Loucy (cell line): ENCODE measurements around the gene RIMBP2.

Source experiments
- H2AFZ ChIP-seq: fragments of 200-600 bp; sonication (generic); 2 replicates; pipeline ENCODE4 v1.6.0; 2016; ENCODE audit warnings: antibody characterized with exemption, mild to moderate bottlenecking, low read length, moderate library complexity
- H3F3A ChIP-seq: fragments of 200-600 bp; 2 replicates; pipeline ENCODE4 v1.6.0; 2016; ENCODE audit warnings: antibody characterized with exemption, low read depth, mild to moderate bottlenecking
- H3K27me3 ChIP-seq: fragments of 200-600 bp; sonication (generic); 2 replicates; pipeline ENCODE4 v1.6.1; 2014; ENCODE audit warnings: low read length, mild to moderate bottlenecking; ENCODE audit not compliant: insufficient read depth, poor library complexity, severe bottlenecking
- H3K36me3 ChIP-seq: fragments of 200-600 bp; sonication (generic); 2 replicates; pipeline ENCODE4 v1.6.1; 2016; ENCODE audit warnings: low read length; ENCODE audit not compliant: insufficient read depth
- H3K4me1 ChIP-seq: fragments of 200-600 bp; sonication (generic); 2 replicates; pipeline ENCODE4 v1.5.1; 2014; ENCODE audit warnings: low read length, mild to moderate bottlenecking; ENCODE audit not compliant: insufficient read depth, poor library complexity, severe bottlenecking
- H3K4me2 ChIP-seq: fragments of 200-600 bp; sonication (generic); 2 replicates; pipeline ENCODE4 v1.6.0; 2014; ENCODE audit warnings: antibody characterized with exemption, low read length, low read depth, mild to moderate bottlenecking; ENCODE audit not compliant: poor library complexity, severe bottlenecking
- H3K4me3 ChIP-seq: fragments of 200-600 bp; sonication (generic); 2 replicates; pipeline ENCODE4 v1.5.1; 2014; ENCODE audit warnings: low read length, mild to moderate bottlenecking, mixed read lengths; ENCODE audit not compliant: poor library complexity, severe bottlenecking
- H3K79me2 ChIP-seq: fragments of 200-600 bp; sonication (generic); 2 replicates; pipeline ENCODE4 v1.6.1; 2014; ENCODE audit warnings: low read length; ENCODE audit not compliant: insufficient read depth
- H3K9ac ChIP-seq: fragments of 200-600 bp; sonication (generic); 2 replicates; pipeline ENCODE4 v1.6.0; 2014; ENCODE audit warnings: mild to moderate bottlenecking, low read depth, low read length, moderate library complexity; ENCODE audit not compliant: poor library complexity, severe bottlenecking
- H3K9me2 ChIP-seq: fragments of 200-600 bp; sonication (generic); replicated peaks from 2 replicates; pipeline ENCODE4 v1.6.1; 2016; ENCODE audit warnings: low read depth, low read length, mixed read lengths
- H3K9me3 ChIP-seq: fragments of 200-600 bp; sonication (generic); 2 replicates; pipeline ENCODE4 v1.6.1; 2014; ENCODE audit warnings: mild to moderate bottlenecking, antibody characterized with exemption, low read length, low read depth; ENCODE audit not compliant: insufficient read depth
- H4K20me1 ChIP-seq: fragments of 200-600 bp; sonication (generic); 2 replicates; pipeline ENCODE4 v1.6.0; 2014; ENCODE audit warnings: antibody characterized with exemption, low read length, mild to moderate bottlenecking; ENCODE audit not compliant: insufficient read depth, poor library complexity, severe bottlenecking
- CTCF ChIP-seq: fragments of 200-600 bp; sonication (generic); conservative IDR thresholded peaks from 2 replicates; pipeline ENCODE4 v1.5.1; 2014; ENCODE audit warnings: mild to moderate bottlenecking, antibody characterized with exemption, low read length
- EZH2phosphoT487 ChIP-seq: fragments of 200-600 bp; IDR thresholded peaks from 2 replicates; pipeline ENCODE4 v1.6.1; 2018; ENCODE audit warnings: antibody characterized with exemption, mild to moderate bottlenecking, moderate library complexity, borderline replicate concordance

RIMBP2 gene

GRCh38 chr12:130537655-130538054 is 178.4 kb downstream of the RIMBP2 start:
- H3K4me1 ChIP-seq = no peaks in the 10 kb centered on the region
- H3K9me3 ChIP-seq = peaks cover 2% of the 10 kb centered on the region; the same call in 1 of the 2 replicates
- H3K4me3 ChIP-seq = no peak overlapping the region
- no peak overlapping the region for H3K9ac ChIP-seq
- H3K27me3 ChIP-seq = no peaks in the 10 kb centered on the region
- no peaks in the 10 kb centered on the region for H4K20me1 ChIP-seq
- no peaks in the 10 kb centered on the region for H3K79me2 ChIP-seq
- no peaks in the 10 kb centered on the region for H3F3A ChIP-seq
- no peak overlapping the region for H2AFZ ChIP-seq
- H3K4me2 ChIP-seq = no peak overlapping the region
- no peaks in the 10 kb centered on the region for H3K36me3 ChIP-seq
- H3K9me2 ChIP-seq = no peaks in the 10 kb centered on the region
- no peak for TF ChIP-seq EZH2phosphoT487
- no peak for TF ChIP-seq CTCF

- TF ChIP-seq CTCF = no peak
- no peak for TF ChIP-seq EZH2phosphoT487
- H3K36me3 ChIP-seq = no peaks in the 10 kb centered on the region
- H3K9me2 ChIP-seq = no peaks in the 10 kb centered on the region
- no peaks in the 10 kb centered on the region for H3K27me3 ChIP-seq
- H2AFZ ChIP-seq = no peak overlapping the region
- H4K20me1 ChIP-seq = no peaks in the 10 kb centered on the region
- H3K79me2 ChIP-seq = no peaks in the 10 kb centered on the region
- H3K4me2 ChIP-seq = no peak overlapping the region
- peaks cover 2% of the 10 kb centered on the region; the same call in 1 of the 2 replicates for H3K9me3 ChIP-seq
- H3F3A ChIP-seq = no peaks in the 10 kb centered on the region
- H3K4me1 ChIP-seq = no peaks in the 10 kb centered on the region
- no peak overlapping the region for H3K9ac ChIP-seq
- H3K4me3 ChIP-seq = no peak overlapping the region
Observed at GRCh38 chr12:130537051-130537450, 179.0 kb downstream of the RIMBP2 start.

- H3K9ac ChIP-seq = no peak overlapping the region
- H3F3A ChIP-seq = no peaks in the 10 kb centered on the region
- H3K79me2 ChIP-seq = no peaks in the 10 kb centered on the region
- H3K4me3 ChIP-seq = no peak overlapping the region
- no peaks in the 10 kb centered on the region for H4K20me1 ChIP-seq
- no peak overlapping the region for H2AFZ ChIP-seq
- no peaks in the 10 kb centered on the region for H3K9me2 ChIP-seq
- no peaks in the 10 kb centered on the region for H3K9me3 ChIP-seq
- H3K27me3 ChIP-seq = no peaks in the 10 kb centered on the region
- H3K36me3 ChIP-seq = no peaks in the 10 kb centered on the region
- H3K4me2 ChIP-seq = no peak overlapping the region
- no peaks in the 10 kb centered on the region for H3K4me1 ChIP-seq
- no peak for TF ChIP-seq EZH2phosphoT487
- TF ChIP-seq CTCF = no peak
Observed at GRCh38 chr12:130530429-130530828, 185.7 kb downstream of the RIMBP2 start.
